A549 (cell line): Measurements from ENCODE around the gene LTA4H. TPM values are rescaled to one million over a fixed set of nuclear protein-coding genes. Genes with fewer than 3 reads are reported as not detected.

Source experiments
- ATAC-seq, 2 experiments: fragments of 200-7000 bp in 1 of 2; fragments of >200 bp in 1 of 2; cut with Nextera tagmentation in 1 of 2; cut with Tn5 transposase in 1 of 2; 3 replicates each; pipeline versions ENCODE4 v1.8.0 to v1.9.1; 2018 to 2020; ENCODE audit warnings: mild to moderate bottlenecking in 1 of 2, moderate library complexity in 1 of 2
- CTCF ChIA-PET: fragments of 300-600 bp; sonication (Branson Sonifier 250); formaldehyde crosslinking; extraction: SDS; loops from one replicate; lab custom pipeline; 2021; ENCODE audit warnings: antibody characterized with exemption, inconsistent platforms; lab: Yijun Ruan, JAX
- POLR2A ChIA-PET: fragments of 350-600 bp; formaldehyde crosslinking; extraction: SDS; loops from one replicate; lab custom pipeline; 2021; ENCODE audit warnings: antibody characterized with exemption, inconsistent platforms; lab: Yijun Ruan, JAX
- DNase-seq, 2 experiments: peaks; one replicate each; pipeline versions ENCODE4 v3.0.0 to v3.0.0-alpha.2; 2011 to 2016; ENCODE audit warnings: low read depth in 1 of 2, low spot score in 1 of 2
- FAIRE-seq: peaks from 2 replicates; lab custom pipeline; 2011; peaks lifted over from hg19 to GRCh38; lab: Jason Lieb, UNC
- H3K27ac ChIP-seq, 2 experiments: fragments of >200 bp; sonication (Bioruptor Twin); formaldehyde crosslinking; 3 replicates each; pipeline ENCODE4 v1.5.1; 2016 to 2017
- H3K4me1 ChIP-seq: fragments of >200 bp; sonication (Bioruptor Twin); formaldehyde crosslinking; 3 replicates; pipeline ENCODE4 v1.6.1; 2016
- H3K4me2 ChIP-seq: fragments of >200 bp; sonication (Bioruptor Twin); formaldehyde crosslinking; 3 replicates; pipeline ENCODE4 v1.6.1; 2016
- H3K4me3 ChIP-seq: fragments of >200 bp; sonication (Bioruptor Twin); formaldehyde crosslinking; 3 replicates; pipeline ENCODE4 v1.5.1; 2016
- H3K9me3 ChIP-seq: fragments of >200 bp; sonication (Bioruptor Twin); formaldehyde crosslinking; 3 replicates; pipeline ENCODE4 v1.6.1; 2016
- ATOH8 ChIP-seq: fragments of 250-450 bp; sonication (Bioruptor Pico); IDR thresholded peaks from 2 replicates; pipeline ENCODE4 v1.5.0; 2020; ENCODE audit warnings: low read depth, mild to moderate bottlenecking, moderate library complexity
- BCL3 ChIP-seq: fragments of >200 bp; sonication (Bioruptor Twin); formaldehyde crosslinking; IDR thresholded peaks from 3 replicates; pipeline ENCODE4 v1.6.1; 2016
- BHLHE40 ChIP-seq: IDR thresholded peaks from 2 replicates; pipeline ENCODE4 v1.6.1; 2012; ENCODE audit warnings: low read depth, low read length, inconsistent platforms
- CBX2 ChIP-seq: fragments of 200-600 bp; sonication (generic); IDR thresholded peaks from 2 replicates; pipeline ENCODE4 v1.6.1; 2016; ENCODE audit warnings: low read depth, mild to moderate bottlenecking, borderline replicate concordance
- CBX8 ChIP-seq: fragments of 200-600 bp; sonication (generic); IDR thresholded peaks from 2 replicates; pipeline ENCODE4 v1.6.1; 2016
- CEBPB ChIP-seq, 2 experiments: fragments of >200 bp in 1 of 2; sonication (Bioruptor Twin) in 1 of 2; formaldehyde crosslinking in 1 of 2; IDR thresholded peaks; 2 replicates each; pipeline ENCODE4 v1.6.1; 2012 to 2016
- CHD4 ChIP-seq: fragments of 200-600 bp; sonication (generic); IDR thresholded peaks from 2 replicates; pipeline ENCODE4 v1.6.1; 2016; ENCODE audit warnings: antibody characterized with exemption, mild to moderate bottlenecking, borderline replicate concordance
- EHF ChIP-seq: fragments of 250-450 bp; sonication (Bioruptor Pico); IDR thresholded peaks from 2 replicates; pipeline ENCODE4 v1.5.0; 2020; ENCODE audit warnings: mild to moderate bottlenecking
- ELK1 ChIP-seq: fragments of 150-350 bp; IDR thresholded peaks from 2 replicates; pipeline ENCODE4 v1.6.1; 2014; ENCODE audit warnings: low read depth, mild to moderate bottlenecking, low read length
- ESRRA ChIP-seq: fragments of 150-350 bp; IDR thresholded peaks from 2 replicates; pipeline ENCODE4 v1.6.1; 2014; ENCODE audit warnings: mild to moderate bottlenecking, low read length, borderline replicate concordance
- FOSB ChIP-seq: fragments of 250-450 bp; sonication (Bioruptor Pico); IDR thresholded peaks from 2 replicates; pipeline ENCODE4 v1.5.0; 2020; ENCODE audit warnings: mild to moderate bottlenecking, moderate library complexity
- FOXS1 ChIP-seq: fragments of 250-450 bp; sonication (Bioruptor Pico); IDR thresholded peaks from 2 replicates; pipeline ENCODE4 v1.5.0; 2020; ENCODE audit warnings: mild to moderate bottlenecking, moderate library complexity
- HES2 ChIP-seq: fragments of >200 bp; sonication (Bioruptor Twin); formaldehyde crosslinking; IDR thresholded peaks from 2 replicates; pipeline ENCODE4 v1.6.1; 2016
- JUN ChIP-seq, 2 experiments: fragments of >200 bp; sonication (Bioruptor Twin); formaldehyde crosslinking; IDR thresholded peaks; 2 replicates in 1 of 2; 3 replicates in 1 of 2; pipeline ENCODE4 v1.6.1; 2016 to 2017
- KDM5A ChIP-seq: fragments of 200-600 bp; sonication (generic); IDR thresholded peaks from 2 replicates; pipeline ENCODE4 v1.6.1; 2016; ENCODE audit warnings: antibody characterized with exemption, mild to moderate bottlenecking
- MAFK ChIP-seq: fragments of 450-650 bp; IDR thresholded peaks from 2 replicates; pipeline ENCODE4 v1.6.1; 2014; ENCODE audit not compliant: partially characterized antibody
- MAZ ChIP-seq: fragments of 150-350 bp; IDR thresholded peaks from 2 replicates; pipeline ENCODE4 v1.6.1; 2014; ENCODE audit warnings: antibody characterized with exemption, low read depth, low read length, borderline replicate concordance
- RAD21 ChIP-seq, 2 experiments: fragments of >200 bp in 1 of 2; sonication (Bioruptor Twin) in 1 of 2; formaldehyde crosslinking in 1 of 2; IDR thresholded peaks in 1 of 2; conservative IDR thresholded peaks in 1 of 2; 2 replicates in 1 of 2; 3 replicates in 1 of 2; pipeline ENCODE4 v1.6.1; 2012 to 2018; ENCODE audit warnings: inconsistent platforms in 1 of 2
- TP53 ChIP-seq: fragments of 250-450 bp; sonication (Bioruptor Pico); IDR thresholded peaks from 2 replicates; pipeline ENCODE4 v1.5.0; 2021; ENCODE audit warnings: mild to moderate bottlenecking, moderate library complexity
- ZC3H11A ChIP-seq: fragments of 450-650 bp; IDR thresholded peaks from 2 replicates; pipeline ENCODE4 v1.6.1; 2014; ENCODE audit warnings: antibody characterized with exemption, mild to moderate bottlenecking
- ZFP36 ChIP-seq: fragments of 450-650 bp; IDR thresholded peaks from 2 replicates; pipeline ENCODE4 v1.6.1; 2014; ENCODE audit warnings: borderline replicate concordance; ENCODE audit not compliant: partially characterized antibody
- WGBS: methylation state at CpG from one replicate; pipeline ENCODE4 v1.1.6; 2017; ENCODE audit errors: missing lambda C conversion rate; 5-methylcytosine and 5-hydroxymethylcytosine counted together
- polyA plus RNA-seq, 4 experiments: library from polyadenylated mRNA; depleted of rRNA in 3 of 4; stranded (reverse); fragments of >200 nt; fragmentation: RNase III in 1 of 4; extraction: RNeasy Plus Mini Kit Qiagen cat#74134 plus additional on column Dnase treatment in 1 of 4; gene quantifications; 2 replicates in 3 of 4; 3 replicates in 1 of 4; pipeline ENCODE4 v1.2.3, GENCODE V29; 2011 to 2017

LTA4H gene
- polyA plus RNA-seq, 2 of the 4 experiments (the other 2 are of a cell fraction) = 126 to 174 TPM

GRCh38 chr12:96040305-96041133, 5.1 kb upstream of the LTA4H start:
- no peak overlapping the region for H3K4me2 ChIP-seq
- ChIA-PET POLR2A (no interaction called here), CTCF (interaction anchor here (1.0 to 1.3 kb wide), 3 partner anchors 32 to 174 kb away, joined by 3 to 5 read pairs (median 3); no protein-coding TSS in a partner anchor)
- no peak overlapping the region for H3K4me3 ChIP-seq
- FAIRE-seq = no peak
- ATAC-seq = no peak
- no peak overlapping the region for H3K27ac ChIP-seq
- no peak for TF ChIP-seq ZC3H11A
- TF ChIP-seq CBX2 = no peak
- no peak for TF ChIP-seq RAD21 (conservative IDR thresholded peaks at IDR 0.05 in 1 of 2, IDR thresholded peaks at IDR 0.05 in 1 of 2)
- TF ChIP-seq JUN (IDR thresholded peaks at IDR 0.05) = no peak
- no peak for TF ChIP-seq CHD4
- no peak for TF ChIP-seq FOSB (CRISPR knock-in tag)
- no peak for TF ChIP-seq HES2
- no peak for TF ChIP-seq ELK1
- no peak for TF ChIP-seq CBX8
- TF ChIP-seq FOXS1 (CRISPR knock-in tag) = no peak
- no peak for TF ChIP-seq ESRRA
- no peak for TF ChIP-seq CEBPB (IDR thresholded peaks at IDR 0.05)
- TF ChIP-seq BCL3 = no peak
- no peak for TF ChIP-seq ZFP36
- no peak for TF ChIP-seq EHF
- TF ChIP-seq ATOH8 (CRISPR knock-in tag) = no peak
- no peak for TF ChIP-seq KDM5A
- TF ChIP-seq BHLHE40 = no peak
- no peak for TF ChIP-seq TP53 (CRISPR knock-in tag)
- TF ChIP-seq MAFK = no peak
- no peaks in the 10 kb centered on the region for H3K9me3 ChIP-seq
- H3K4me1 ChIP-seq = peaks cover 13% of the 10 kb centered on the region
- no peak for DNase-seq
- WGBS = 35% methylated on average over 3 of the region's 3 CpGs

- no peak overlapping the region for H3K27ac ChIP-seq
- 78% methylated on average over 3 of the region's 3 CpGs for WGBS
- ChIA-PET CTCF (no interaction called here), POLR2A (no interaction called here)
- no peak overlapping the region for H3K4me2 ChIP-seq
- H3K9me3 ChIP-seq = no peaks in the 10 kb centered on the region
- no peak for FAIRE-seq
- no peak for TF ChIP-seq MAZ
- ATAC-seq = no peak
- peaks cover 10% of the 10 kb centered on the region for H3K4me1 ChIP-seq
- DNase-seq = no peak
- H3K4me3 ChIP-seq = no peak overlapping the region
Measured at GRCh38 chr12:96039516-96039915, 4.1 kb upstream of the LTA4H start.
